Measurements from ENCODE around the gene GRK1. TPM values are rescaled to one million over a fixed set of nuclear protein-coding genes. Genes with fewer than 3 reads are reported as not detected.

The GRK1 gene
- total and polyA plus RNA-seq, 2 of the 8 experiments (the other 6 are each of a cell fraction or from before 2014, with no cell fraction given) = 0.12 TPM; not detected in 1

GRCh38 chr13:113630804-113631203, 36.2 kb upstream of the GRK1 start:
- POLR2A ChIA-PET (ENCODE audit: partially characterized antibody) = no interaction called here
- H2BK5ac ChIP-seq (ENCODE audit: low read depth, low read length) = no peak overlapping the region
- no peak overlapping the region for H2BK20ac ChIP-seq (ENCODE audit: low read length)
- no peak overlapping the region for H2AFZ ChIP-seq (ENCODE audit: low read length)
- no peaks in the 10 kb centered on the region for H3K27me3 ChIP-seq (replicated peaks in 1 of 4; ENCODE audit: control insufficient read depth in 3 of 4, extremely low read depth in 1 of 4, insufficient read depth in 3 of 4, low read length in 3 of 4)
- H3K4me2 ChIP-seq (ENCODE audit: insufficient read depth in 1 of 2, low read depth in 2 of 2, low read length in 2 of 2) = no peak overlapping the region
- no peak overlapping the region for H3K18ac ChIP-seq (ENCODE audit: extremely low read depth, low read length)
- no peak overlapping the region for H3K27ac ChIP-seq (ENCODE audit: low read depth, low read length)
- no peak overlapping the region for H2AK5ac ChIP-seq (ENCODE audit: low read depth, low read length)
- no peaks in the 10 kb centered on the region for H3K4me1 ChIP-seq (replicated peaks in 1 of 4; ENCODE audit: control insufficient read depth in 3 of 4, insufficient read depth in 4 of 4, low read length in 3 of 4)
- WGBS, 2 experiments (ENCODE audit: extremely low coverage in 1 of 2, insufficient coverage in 1 of 2, insufficient read length in 1 of 2, insufficient replicate concordance in 2 of 2, low coverage in 1 of 2, low lambda C conversion rate in 2 of 2, missing lambda C conversion rate in 1 of 2) = 98% methylated on average over 6 of the region's 6 CpGs; no CpG with 5 or more reads in 1 of the 2 experiments
- H3K4me3 ChIP-seq (ENCODE audit: extremely low read depth in 1 of 4, insufficient read depth in 2 of 4, low read depth in 3 of 4, low read length in 4 of 4) = no peak overlapping the region
- H3K56ac ChIP-seq (replicated peaks; ENCODE audit: insufficient read length, low read depth, low read length) = no peak overlapping the region
- H3K9me3 ChIP-seq (ENCODE audit: insufficient read depth in 2 of 2, low read depth in 1 of 2, low read length in 1 of 2) = no peaks in the 10 kb centered on the region
- no peak overlapping the region for H4K91ac ChIP-seq (replicated peaks; ENCODE audit: insufficient read length, low read length)
- H4K8ac ChIP-seq (ENCODE audit: extremely low read depth, insufficient read depth, low read length) = no peak overlapping the region
- no peak for DNase-seq (ENCODE audit: low read depth in 1 of 2, low spot score in 2 of 2)
- H4K5ac ChIP-seq (ENCODE audit: insufficient read length, low read depth, low read length) = no peak overlapping the region
- no peaks in the 10 kb centered on the region for H3K23me2 ChIP-seq (ENCODE audit: low read depth, low read length)
- H2BK15ac ChIP-seq (ENCODE audit: low read length) = no peak overlapping the region
- H4K20me1 ChIP-seq (replicated peaks in 1 of 2; ENCODE audit: control insufficient read depth in 1 of 2, insufficient read depth in 2 of 2, low read length in 2 of 2) = peaks cover 12 to 19% of the 10 kb centered on the region in 2 experiments
- no peak for FAIRE-seq
- H2BK120ac ChIP-seq (replicated peaks; ENCODE audit: low read depth, low read length) = no peak overlapping the region
- peaks cover 0 to 22% of the 10 kb centered on the region in 2 experiments; a peak in 2 of 4 replicates for H3K79me2 ChIP-seq (ENCODE audit: control insufficient read depth in 1 of 2, insufficient read depth in 2 of 2, low read length in 2 of 2)
- H3K36me3 ChIP-seq (ENCODE audit: control insufficient read depth in 2 of 4, insufficient read depth in 4 of 4, low read length in 3 of 4) = peaks cover 2 to 32% (median 19%) of the 10 kb centered on the region in 4 experiments; a peak in 7 of 8 replicates
- H3K14ac ChIP-seq (ENCODE audit: insufficient read length) = no peak overlapping the region
- CTCF ChIA-PET (ENCODE audit: partially characterized antibody) = interaction anchor here (1.0 kb wide), 1 partner anchor 10 kb away, joined by 5 read pairs; no protein-coding TSS in a partner anchor
- no peak overlapping the region for H3K9ac ChIP-seq (replicated peaks in 1 of 4; ENCODE audit: extremely low read depth in 1 of 4, low read depth in 3 of 4, low read length in 3 of 4)
- peaks cover 13% of the 10 kb centered on the region for H3K79me1 ChIP-seq (ENCODE audit: low read depth, low read length)
- no peak overlapping the region for H2BK12ac ChIP-seq (ENCODE audit: low read depth, low read length)
- no peak overlapping the region for H3K23ac ChIP-seq (ENCODE audit: insufficient read length)
- no peak overlapping the region for H3K4ac ChIP-seq (replicated peaks; ENCODE audit: insufficient read length, low read depth, low read length)
- TF ChIP-seq CREB1 (IDR thresholded peaks at IDR 0.05) (no peak), HDAC2 (IDR thresholded peaks at IDR 0.05; ENCODE audit: borderline replicate concordance in 1 of 2, low read depth in 2 of 2, low read length in 2 of 2) (no peak), SP4 (IDR thresholded peaks at IDR 0.05; ENCODE audit: low read length) (no peak), CTBP2 (IDR thresholded peaks at IDR 0.05; ENCODE audit: borderline replicate concordance, insufficient read depth, insufficient read length, low read length) (no peak), ASH2L (IDR thresholded peaks at IDR 0.05; ENCODE audit: low read length) (no peak)
